SK-N-SH (cell line): ENCODE results near the gene VPS9D1. TPM values are rescaled to one million over a fixed set of nuclear protein-coding genes. Genes with fewer than 3 reads are reported as not detected.

ENCODE experiments used
- CTCF ChIA-PET: fragments of 300-600, 350-600 bp; formaldehyde crosslinking; extraction: SDS; loops from one replicate; lab custom pipeline; 2021; lab: Yijun Ruan, JAX
- POLR2A ChIA-PET: fragments of 350-600 bp; sonication (Branson Sonifier 250); formaldehyde crosslinking; extraction: SDS; loops from one replicate; lab custom pipeline; 2020; ENCODE audit warnings: antibody characterized with exemption, inconsistent platforms; lab: Yijun Ruan, JAX
- DNase-seq: peaks from one replicate; pipeline ENCODE4 v3.0.0; 2012
- H2AFZ ChIP-seq: fragments of 200-600 bp; sonication (generic); 2 replicates; pipeline ENCODE4 v1.8.1; 2016; ENCODE audit warnings: antibody characterized with exemption, mild to moderate bottlenecking, low read depth
- H3F3A ChIP-seq: fragments of 200-600 bp; sonication (generic); replicated peaks from 2 replicates; pipeline ENCODE3; 2016; ENCODE audit warnings: antibody characterized with exemption, mild to moderate bottlenecking; ENCODE audit not compliant: insufficient read depth
- H3K27ac ChIP-seq, 2 experiments: fragments of 200-500 bp in 1 of 2; fragments of 200-600 bp in 1 of 2; sonication (Bioruptor generic) in 1 of 2; sonication (generic), shearing (Covaris generic) in 1 of 2; 2 replicates each; pipeline versions ENCODE4 v1.5.1 to v1.6.1; 2014 to 2016; ENCODE audit warnings: low read depth in 2 of 2, inconsistent platforms in 1 of 2, low read length in 1 of 2, mild to moderate bottlenecking in 1 of 2, mixed read lengths in 1 of 2
- H3K27me3 ChIP-seq: fragments of 200-600 bp; sonication (generic), shearing (Covaris generic); 2 replicates; pipeline ENCODE4 v1.6.1; 2016; ENCODE audit warnings: mixed run types; ENCODE audit not compliant: insufficient read depth
- H3K36me3 ChIP-seq, 2 experiments: fragments of 200-500 bp in 1 of 2; fragments of 200-600 bp in 1 of 2; sonication (Bioruptor generic) in 1 of 2; sonication (generic) in 1 of 2; replicated peaks in 1 of 2; 2 replicates each; pipeline versions ENCODE3 to v1.5.1; 2014 to 2016; ENCODE audit warnings: low read length in 1 of 2, mild to moderate bottlenecking in 1 of 2; ENCODE audit not compliant: insufficient read depth in 2 of 2, control insufficient read depth in 1 of 2
- H3K4me1 ChIP-seq, 2 experiments: fragments of 200-500 bp in 1 of 2; fragments of 200-600 bp in 1 of 2; sonication (Bioruptor generic) in 1 of 2; sonication (generic), shearing (Covaris generic) in 1 of 2; 2 replicates each; pipeline versions ENCODE4 v1.5.1 to v1.6.1; 2014 to 2016; ENCODE audit warnings: low read depth in 1 of 2, low read length in 1 of 2, mixed run types in 1 of 2; ENCODE audit not compliant: insufficient read depth in 2 of 2, control insufficient read depth in 1 of 2
- H3K4me2 ChIP-seq: fragments of 200-600 bp; sonication (generic), shearing (Covaris generic); 2 replicates; pipeline ENCODE4 v1.6.1; 2017; ENCODE audit warnings: mixed run types
- H3K4me3 ChIP-seq, 2 experiments: fragments of 200-500 bp in 1 of 2; fragments of 200-600 bp in 1 of 2; sonication (Bioruptor generic) in 1 of 2; sonication (generic), shearing (Covaris generic) in 1 of 2; 2 replicates each; pipeline versions ENCODE4 v1.5.1 to v1.8.1; 2014 to 2016; ENCODE audit warnings: low read depth in 2 of 2, inconsistent platforms in 1 of 2, low read length in 1 of 2, mild to moderate bottlenecking in 1 of 2, mixed read lengths in 1 of 2, moderate library complexity in 1 of 2
- H3K79me2 ChIP-seq: fragments of 200-600 bp; sonication (generic); 2 replicates; pipeline ENCODE4 v1.8.1; 2017; ENCODE audit warnings: mild to moderate bottlenecking; ENCODE audit not compliant: insufficient read depth
- H3K9ac ChIP-seq: fragments of 200-600 bp; sonication (generic); 2 replicates; pipeline ENCODE4 v1.6.1; 2017; ENCODE audit warnings: mixed run types
- H3K9me2 ChIP-seq: fragments of 200-600 bp; sonication (generic); 2 replicates; pipeline ENCODE4 v1.6.1; 2017; ENCODE audit warnings: mixed run types
- H3K9me3 ChIP-seq: fragments of 200-600 bp; sonication (generic); 2 replicates; pipeline ENCODE4 v1.6.1; 2017; ENCODE audit warnings: mixed run types, mild to moderate bottlenecking, moderate library complexity
- H4K20me1 ChIP-seq: fragments of 200-600 bp; sonication (generic); 2 replicates; pipeline ENCODE4 v1.6.1; 2017; ENCODE audit warnings: mild to moderate bottlenecking, mixed run types; ENCODE audit not compliant: insufficient read depth
- CHD2 ChIP-seq: fragments of 150-350 bp; IDR thresholded peaks from 2 replicates; pipeline ENCODE4 v1.6.1; 2018; ENCODE audit warnings: low read length; ENCODE audit not compliant: partially characterized antibody
- ELF1 ChIP-seq: IDR thresholded peaks from 2 replicates; pipeline ENCODE4 v1.4.0; 2012
- GABPA ChIP-seq: IDR thresholded peaks from 2 replicates; pipeline ENCODE4 v1.4.0; 2012; ENCODE audit warnings: low read depth, mild to moderate bottlenecking
- GATA2 ChIP-seq: sonication (generic); formaldehyde crosslinking; IDR thresholded peaks from 2 replicates; pipeline ENCODE4 v1.5.0; 2020; ENCODE audit warnings: mild to moderate bottlenecking, missing genetic modification reagents
- MXI1 ChIP-seq: IDR thresholded peaks from 2 replicates; pipeline ENCODE4 v1.6.1; 2012; ENCODE audit warnings: mild to moderate bottlenecking, low read depth, low read length, improper control_type of control experiment
- NFIC ChIP-seq: IDR thresholded peaks from 2 replicates; pipeline ENCODE4 v1.4.0; 2012; ENCODE audit warnings: borderline replicate concordance
- REST ChIP-seq: IDR thresholded peaks from 2 replicates; pipeline ENCODE4 v1.6.1; 2012; ENCODE audit warnings: mild to moderate bottlenecking, low read depth, low read length, moderate library complexity
- RFX5 ChIP-seq: IDR thresholded peaks from 2 replicates; pipeline ENCODE4 v1.6.1; 2012; ENCODE audit warnings: mild to moderate bottlenecking, improper control_type of control experiment, low read length
- RXRA ChIP-seq: IDR thresholded peaks from 2 replicates; pipeline ENCODE4 v1.4.0; 2012; ENCODE audit warnings: low read depth, mild to moderate bottlenecking, borderline replicate concordance
- SIN3A ChIP-seq: IDR thresholded peaks from 2 replicates; pipeline ENCODE4 v1.6.1; 2012; ENCODE audit warnings: low read depth, mild to moderate bottlenecking, low read length, moderate library complexity, borderline replicate concordance
- SMC3 ChIP-seq: IDR thresholded peaks from 2 replicates; pipeline ENCODE4 v1.6.1; 2012; ENCODE audit warnings: low read depth, low read length, improper control_type of control experiment
- TAF1 ChIP-seq: IDR thresholded peaks from 2 replicates; pipeline ENCODE4 v1.6.1; 2012; ENCODE audit warnings: low read depth, mild to moderate bottlenecking, low read length, moderate library complexity, borderline replicate concordance
- TCF12 ChIP-seq: IDR thresholded peaks from 2 replicates; pipeline ENCODE4 v1.4.0; 2012
- TEAD4 ChIP-seq: IDR thresholded peaks from 2 replicates; pipeline ENCODE4 v1.4.0; 2012; ENCODE audit warnings: mild to moderate bottlenecking, borderline replicate concordance; ENCODE audit not compliant: insufficient read depth
- USF2 ChIP-seq: fragments of 150-350 bp; IDR thresholded peaks from 2 replicates; pipeline ENCODE4 v1.6.1; 2017; ENCODE audit warnings: antibody characterized with exemption, low read length, low read depth, borderline replicate concordance
- WGBS: methylation state at CpG from one replicate; pipeline ENCODE4 v1.1.6; 2017; ENCODE audit warnings: low lambda C conversion rate; 5-methylcytosine and 5-hydroxymethylcytosine counted together
- polyA plus RNA-seq, 3 experiments: library from polyadenylated mRNA; depleted of rRNA; stranded (reverse); fragments of >200 nt; gene quantifications; 2 replicates each; pipeline ENCODE4 v1.2.3, GENCODE V29; 2012

VPS9D1 gene
- 9.2 and 10.1 TPM in 2 replicates for polyA plus RNA-seq (2012; rRNA removed)
- polyA plus RNA-seq (2012; cell fraction: cytosol; rRNA removed), result 2.8 and 4.8 TPM in 2 replicates
- 50.4 and 75.0 TPM in 2 replicates for polyA plus RNA-seq (2012; cell fraction: nucleus; rRNA removed)

- Histone ChIP-seq H3F3A (peaks cover 19% of the 10 kb centered on the region), H3K79me2 (peaks cover 53% of the 10 kb centered on the region), H3K9ac (peak within 1 kb of the TSS; percentile 85), H3K4me1 (peaks cover 21 to 25% of the 10 kb centered on the region in 2 experiments; a peak in 3 of 4 replicates), H3K36me3 (peaks cover 13 to 21% of the 10 kb centered on the region in 2 experiments), H2AFZ (0 out of 2 replicates have a peak within 1 kb of the TSS, but pooled peaks have one; percentile 46), H3K27ac (peak within 1 kb of the TSS; percentile 79 to 92), H3K9me3 (no peaks in the 10 kb centered on the region), H3K9me2 (no peaks in the 10 kb centered on the region), H3K27me3 (no peaks in the 10 kb centered on the region), H3K4me2 (peak within 1 kb of the TSS; percentile 96), H3K4me3 (peak within 1 kb of the TSS; percentile 74 to 92), H4K20me1 (peaks cover 35% of the 10 kb centered on the region)
- CTCF ChIA-PET, result interaction anchor here (1.7 kb wide), 1 partner anchor 10 kb away, joined by 6 read pairs; no protein-coding TSS in a partner anchor
- peak; percentile 93 for DNase-seq
- POLR2A ChIA-PET, result interaction anchor here (0.8 kb wide), 1 partner anchor 15 kb away, joined by 3 read pairs; no protein-coding TSS in a partner anchor
- under 1% methylated on average over 20 of the region's 103 CpGs for WGBS
- peak; percentile 35 for TF ChIP-seq CHD2
- peak; percentile 95 for TF ChIP-seq GABPA
- TF ChIP-seq TCF12, result no peak; the same call in 1 of the 2 replicates
- no peak for TF ChIP-seq RXRA
- no peak for TF ChIP-seq USF2
- 0 out of 2 replicates have a peak, but pooled peaks have one; percentile 8 for TF ChIP-seq TEAD4
- no peak for TF ChIP-seq NFIC
- no peak for TF ChIP-seq GATA2 (CRISPR knock-in tag)
- no peak for TF ChIP-seq RFX5
- peak; percentile 83 for TF ChIP-seq TAF1
- peak; percentile 17; the same call in 1 of the 2 replicates for TF ChIP-seq REST
- peak; percentile 59; the same call in 1 of the 2 replicates for TF ChIP-seq SIN3A
- TF ChIP-seq SMC3, result no peak
- peak; percentile 45; the same call in 1 of the 2 replicates for TF ChIP-seq ELF1
- peak; percentile 66 for TF ChIP-seq MXI1
Measured at GRCh38 chr16:89720813-89721545, at the start of gene VPS9D1, which contains the start of gene ZNF276. Gene VPS9D1, minus strand, starts transcription at chr16:89720898. Its CDS starts 37 bp downstream, at chr16:89720861. Gene ZNF276, plus strand, starts transcription at chr16:89721537. Its CDS starts 104 bp downstream, at chr16:89721641.
